A549 treated with CpdA at 1 μM for 4 hours (cell line): ENCODE measurements around the gene ARSH. TPM values are rescaled to one million over a fixed set of nuclear protein-coding genes. Genes with fewer than 3 reads are reported as not detected.

Experiments
- total RNA-seq: library from RNA; stranded (reverse); fragments of 200-300 nt; extraction: Qiagen RNA extraction; gene quantifications from 5 replicates; pipeline ENCODE4 v1.2.3, GENCODE V29; 2022; ENCODE audit warnings: low read depth

Gene ARSH, protein sequence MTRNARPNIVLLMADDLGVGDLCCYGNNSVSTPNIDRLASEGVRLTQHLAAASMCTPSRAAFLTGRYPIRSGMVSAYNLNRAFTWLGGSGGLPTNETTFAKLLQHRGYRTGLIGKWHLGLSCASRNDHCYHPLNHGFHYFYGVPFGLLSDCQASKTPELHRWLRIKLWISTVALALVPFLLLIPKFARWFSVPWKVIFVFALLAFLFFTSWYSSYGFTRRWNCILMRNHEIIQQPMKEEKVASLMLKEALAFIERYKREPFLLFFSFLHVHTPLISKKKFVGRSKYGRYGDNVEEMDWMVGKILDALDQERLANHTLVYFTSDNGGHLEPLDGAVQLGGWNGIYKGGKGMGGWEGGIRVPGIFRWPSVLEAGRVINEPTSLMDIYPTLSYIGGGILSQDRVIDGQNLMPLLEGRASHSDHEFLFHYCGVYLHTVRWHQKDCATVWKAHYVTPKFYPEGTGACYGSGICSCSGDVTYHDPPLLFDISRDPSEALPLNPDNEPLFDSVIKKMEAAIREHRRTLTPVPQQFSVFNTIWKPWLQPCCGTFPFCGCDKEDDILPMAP
- not detected in 5 replicates for total RNA-seq

DNA sequence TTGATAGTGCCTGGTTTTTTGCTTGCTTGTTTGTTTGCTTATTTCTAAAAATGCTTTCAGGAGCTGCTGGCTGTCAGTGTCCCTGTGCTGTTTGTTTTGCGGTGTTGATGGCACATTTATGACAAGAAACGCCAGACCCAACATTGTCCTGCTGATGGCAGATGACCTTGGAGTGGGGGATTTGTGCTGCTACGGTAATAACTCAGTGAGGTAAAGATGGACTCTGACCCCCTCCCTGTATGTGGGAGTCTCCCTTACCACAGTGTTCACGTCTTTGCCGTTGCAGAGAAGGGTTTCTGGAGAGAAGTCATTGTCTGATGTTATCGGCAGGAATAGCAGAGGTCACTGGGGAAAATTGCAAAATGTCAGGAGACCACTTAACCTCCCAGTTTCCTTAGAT, at the start of gene ARSH:
ARSH (plus strand) TSS at position 52 of the 400 bp plus-strand sequence; CDS start at position 119, 67 bp downstream.

Other genes with a start within 250 kb of the ARSH start
- gene GYG2, start 177.6 kb upstream of the ARSH start, total RNA-seq, result 3.5 to 5.4 TPM (median 4.4 TPM) in 5 replicates
- 10.5 to 13.1 TPM (median 11.7 TPM) in 5 replicates for gene ARSD, start 77.2 kb upstream of the ARSH start, total RNA-seq
- gene ARSF, start 34.9 kb downstream of the ARSH start, total RNA-seq, result not detected in 5 replicates